ENCODE results near the gene HDGF.

HDGF gene

DNA sequence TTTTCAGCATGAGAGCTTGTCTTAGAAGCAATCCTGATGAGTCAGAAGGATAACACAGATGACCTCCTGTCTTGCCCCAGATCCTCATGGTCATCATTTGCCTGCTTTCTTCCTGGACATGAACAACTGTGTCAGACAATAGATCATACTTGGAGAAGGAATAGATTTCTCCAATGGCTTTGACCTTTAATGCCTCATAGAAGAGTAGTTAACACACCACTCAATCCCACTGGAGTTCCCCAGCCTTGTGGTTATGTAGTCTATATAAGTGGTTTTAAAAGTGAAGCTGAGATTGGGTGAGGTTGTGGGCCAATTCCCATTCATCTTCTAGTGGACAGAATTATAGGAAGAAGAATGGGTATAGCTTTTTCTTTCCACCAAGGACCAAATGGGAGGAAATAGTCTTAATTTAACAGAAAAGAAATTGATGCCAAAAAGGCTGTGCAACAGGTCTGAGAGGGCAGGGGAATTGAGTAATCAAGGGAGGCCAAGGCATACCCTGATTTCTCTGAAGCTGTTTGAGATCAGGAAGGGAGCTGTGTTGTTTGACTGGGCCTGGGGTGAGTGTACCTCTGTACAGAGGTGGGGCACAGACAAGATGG is 30.2 kb upstream of the HDGF start:
- Histone ChIP-seq H3K27ac (ENCODE audit: low read depth, low read length) (no peak overlapping the region), H3K9ac (ENCODE audit: low read depth, low read length) (no peak overlapping the region), H3K9me3 (ENCODE audit: insufficient read depth, low read depth, low read length) (no peaks in the 10 kb centered on the region), H3K4me1 (ENCODE audit: insufficient read depth, low read length) (no peaks in the 10 kb centered on the region), H3K36me3 (ENCODE audit: insufficient read depth, low read length) (peaks cover 48% of the 10 kb centered on the region), H3K27me3 (ENCODE audit: insufficient read depth, low read length) (no peaks in the 10 kb centered on the region), H3K4me3 (ENCODE audit: low read length) (no peak overlapping the region)

- Histone ChIP-seq H3K36me3 (ENCODE audit: insufficient read depth, low read length) (peaks cover 25% of the 10 kb centered on the region), H3K27ac (ENCODE audit: low read depth, low read length) (no peak overlapping the region), H3K9ac (ENCODE audit: low read depth, low read length) (no peak overlapping the region), H3K4me1 (ENCODE audit: insufficient read depth, low read length) (no peaks in the 10 kb centered on the region), H3K4me3 (ENCODE audit: low read length) (no peak overlapping the region), H3K27me3 (ENCODE audit: insufficient read depth, low read length) (no peaks in the 10 kb centered on the region), H3K9me3 (ENCODE audit: insufficient read depth, low read depth, low read length) (no peaks in the 10 kb centered on the region)
- 76% methylated on average over 1 of the region's 1 CpG for WGBS
These were observed 26.1 kb upstream of the HDGF start for GRCh38 chr1:156777573-156777972.

GRCh38 chr1:156776942-156777341 is 25.5 kb upstream of the HDGF start:
- H3K9me3 ChIP-seq (ENCODE audit: insufficient read depth, low read depth, low read length), result no peaks in the 10 kb centered on the region
- H3K27me3 ChIP-seq (ENCODE audit: insufficient read depth, low read length), result no peaks in the 10 kb centered on the region
- H3K9ac ChIP-seq (ENCODE audit: low read depth, low read length), result no peak overlapping the region
- WGBS, result 84% methylated on average over 4 of the region's 4 CpGs
- H3K4me1 ChIP-seq (ENCODE audit: insufficient read depth, low read length), result no peaks in the 10 kb centered on the region
- H3K36me3 ChIP-seq (ENCODE audit: insufficient read depth, low read length), result peaks cover 25% of the 10 kb centered on the region
- no peak overlapping the region for H3K27ac ChIP-seq (ENCODE audit: low read depth, low read length)
- H3K4me3 ChIP-seq (ENCODE audit: low read length), result no peak overlapping the region

GRCh38 chr1:156775799-156776198 is 24.3 kb upstream of the HDGF start:
- H3K4me1 ChIP-seq (ENCODE audit: insufficient read depth, low read length), result no peaks in the 10 kb centered on the region
- H3K9me3 ChIP-seq (ENCODE audit: insufficient read depth, low read depth, low read length), result no peaks in the 10 kb centered on the region
- H3K27me3 ChIP-seq (ENCODE audit: insufficient read depth, low read length), result no peaks in the 10 kb centered on the region
- H3K27ac ChIP-seq (ENCODE audit: low read depth, low read length), result no peak overlapping the region
- 90% methylated on average over 4 of the region's 5 CpGs for WGBS
- H3K36me3 ChIP-seq (ENCODE audit: insufficient read depth, low read length), result peaks cover 24% of the 10 kb centered on the region
- no peak overlapping the region for H3K4me3 ChIP-seq (ENCODE audit: low read length)
- no peak overlapping the region for H3K9ac ChIP-seq (ENCODE audit: low read depth, low read length)

DNA sequence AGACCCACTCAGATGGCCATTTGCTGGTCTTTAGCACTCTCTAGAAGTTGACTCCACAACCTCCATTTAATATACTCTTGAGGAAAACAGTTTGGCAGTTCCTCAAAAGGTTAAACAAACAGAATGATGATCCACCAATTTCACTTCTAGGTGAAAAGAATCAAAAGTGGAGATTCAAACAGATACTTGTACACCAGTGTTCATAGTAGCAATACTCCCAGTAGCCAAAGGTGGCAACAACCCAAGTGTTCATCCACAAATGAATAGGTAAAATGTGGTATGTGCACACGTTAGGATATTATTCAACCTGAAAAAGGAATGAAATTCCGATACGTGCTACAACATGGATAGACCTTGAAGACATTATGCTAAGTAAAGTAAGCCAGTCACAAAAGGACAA is 22.1 kb upstream of the HDGF start:
- H3K9ac ChIP-seq (ENCODE audit: low read depth, low read length), result no peak overlapping the region
- 96% methylated on average over 3 of the region's 3 CpGs for WGBS
- H3K4me3 ChIP-seq (ENCODE audit: low read length), result no peak overlapping the region
- no peaks in the 10 kb centered on the region for H3K27me3 ChIP-seq (ENCODE audit: insufficient read depth, low read length)
- peaks cover 7% of the 10 kb centered on the region for H3K4me1 ChIP-seq (ENCODE audit: insufficient read depth, low read length)
- no peaks in the 10 kb centered on the region for H3K9me3 ChIP-seq (ENCODE audit: insufficient read depth, low read depth, low read length)
- H3K36me3 ChIP-seq (ENCODE audit: insufficient read depth, low read length), result peaks cover 34% of the 10 kb centered on the region
- H3K27ac ChIP-seq (ENCODE audit: low read depth, low read length), result no peak overlapping the region

DNA sequence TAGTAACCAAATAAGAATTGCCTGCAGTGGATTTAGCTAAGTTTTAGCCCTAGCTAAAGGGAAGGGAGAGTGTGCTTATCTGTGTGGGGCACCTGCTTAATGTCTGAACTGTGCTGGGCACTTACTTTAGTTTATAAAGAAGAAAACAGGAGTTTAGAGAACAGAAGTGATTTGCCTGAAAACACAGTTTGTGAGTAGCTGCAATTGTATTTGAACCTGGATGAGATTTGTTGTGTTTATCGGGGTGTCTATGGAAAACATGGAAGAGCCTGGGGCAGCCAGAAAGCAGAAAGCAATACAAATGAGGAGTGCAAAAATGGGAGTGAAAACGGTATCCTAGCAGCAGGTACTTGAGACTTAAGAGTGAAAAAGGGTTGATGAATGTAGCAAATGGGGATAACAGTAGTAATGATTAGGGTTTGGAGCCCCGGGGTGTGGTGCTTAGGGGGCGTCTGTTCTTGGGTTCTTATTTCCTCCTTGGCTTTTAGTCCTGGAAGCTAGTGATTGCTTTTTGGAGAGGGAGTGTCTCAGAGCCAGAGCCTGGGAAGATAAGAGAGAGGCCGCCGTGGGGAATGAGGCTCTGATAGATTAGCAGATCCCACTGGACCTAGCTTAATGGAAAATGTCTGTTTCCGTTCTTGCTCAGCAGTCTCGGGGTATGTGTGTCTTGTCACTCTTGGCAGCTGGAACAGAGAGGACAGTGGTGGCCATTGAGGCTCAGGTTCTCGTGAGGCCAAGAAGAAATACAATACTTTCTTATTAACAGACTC is 21.4 kb upstream of the HDGF start:
- no peak overlapping the region for H3K27ac ChIP-seq (ENCODE audit: low read depth, low read length)
- peaks cover 10% of the 10 kb centered on the region for H3K4me1 ChIP-seq (ENCODE audit: insufficient read depth, low read length)
- H3K4me3 ChIP-seq (ENCODE audit: low read length), result no peak overlapping the region
- H3K27me3 ChIP-seq (ENCODE audit: insufficient read depth, low read length), result no peaks in the 10 kb centered on the region
- H3K9me3 ChIP-seq (ENCODE audit: insufficient read depth, low read depth, low read length), result no peaks in the 10 kb centered on the region
- H3K36me3 ChIP-seq (ENCODE audit: insufficient read depth, low read length), result peaks cover 32% of the 10 kb centered on the region
- no peak overlapping the region for H3K9ac ChIP-seq (ENCODE audit: low read depth, low read length)
- 79% methylated on average over 9 of the region's 9 CpGs for whole genome bisulfite sequencing

DNA sequence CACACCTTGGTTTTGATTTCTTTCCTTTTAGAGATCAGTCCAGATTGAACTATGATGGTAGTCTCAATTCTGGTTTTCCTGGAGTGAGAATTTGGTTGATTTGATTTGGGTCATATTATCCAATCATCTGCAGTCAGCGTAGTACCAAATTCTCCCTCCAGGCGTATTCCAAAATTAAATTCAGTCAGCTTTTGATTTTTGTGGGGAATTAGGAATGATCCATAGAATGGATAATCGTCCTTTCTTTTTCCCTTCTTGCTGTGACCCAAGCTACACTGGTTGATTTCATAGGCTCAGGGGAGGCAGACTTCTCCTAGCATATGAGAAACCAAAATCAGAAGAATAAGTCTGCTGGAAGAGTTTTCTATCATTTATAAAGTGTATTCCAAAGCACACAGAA is 20.7 kb upstream of the HDGF start:
- Histone ChIP-seq H3K9ac (ENCODE audit: low read depth, low read length) (no peak overlapping the region), H3K36me3 (ENCODE audit: insufficient read depth, low read length) (peaks cover 32% of the 10 kb centered on the region), H3K9me3 (ENCODE audit: insufficient read depth, low read depth, low read length) (no peaks in the 10 kb centered on the region), H3K27me3 (ENCODE audit: insufficient read depth, low read length) (no peaks in the 10 kb centered on the region), H3K4me3 (ENCODE audit: low read length) (no peak overlapping the region), H3K4me1 (ENCODE audit: insufficient read depth, low read length) (peaks cover 10% of the 10 kb centered on the region), H3K27ac (ENCODE audit: low read depth, low read length) (no peak overlapping the region)
- WGBS, result 93% methylated on average over 3 of the region's 3 CpGs

GRCh38 chr1:156768610-156769295 is 17.3 kb upstream of the HDGF start:
- H3K27me3 ChIP-seq (ENCODE audit: insufficient read depth, low read length), result no peaks in the 10 kb centered on the region
- WGBS, result 51% methylated on average over 8 of the region's 8 CpGs

DNA sequence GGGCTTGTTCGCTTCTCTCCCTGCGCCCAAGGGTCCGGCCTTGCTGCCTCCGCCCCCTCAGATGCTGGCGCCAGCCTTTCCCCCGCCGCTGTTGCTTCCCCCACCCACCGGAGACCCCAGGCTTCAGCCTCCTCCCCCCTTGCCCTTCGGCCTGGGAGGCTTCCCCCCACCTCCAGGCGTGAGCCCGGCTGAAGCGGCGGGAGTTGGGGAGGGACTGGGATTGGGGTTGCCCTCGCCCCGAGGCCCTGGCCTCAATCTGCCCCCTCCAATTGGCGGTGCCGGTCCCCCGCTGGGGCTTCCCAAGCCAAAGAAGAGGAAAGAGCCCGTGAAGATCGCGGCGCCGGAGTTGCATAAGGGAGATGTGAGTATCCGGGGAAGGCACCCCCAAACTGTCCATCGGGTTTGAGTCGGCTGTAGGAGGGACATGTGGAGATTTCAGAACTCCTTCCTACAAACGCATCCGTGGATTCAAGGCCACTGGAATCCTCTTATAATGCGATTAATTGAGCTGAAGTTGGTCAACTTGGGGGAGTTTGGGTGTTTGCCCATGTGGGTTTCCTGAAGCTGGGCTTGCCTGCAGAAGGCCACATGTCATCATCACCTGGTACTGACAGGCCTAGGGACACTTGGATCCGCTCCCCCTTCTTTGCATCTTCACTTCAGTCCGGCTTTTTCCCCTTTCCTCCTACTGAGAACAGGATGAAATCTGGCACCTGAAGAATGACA is 16.6 kb upstream of the HDGF start:
- Histone ChIP-seq H3K27ac (ENCODE audit: low read depth, low read length) (peak overlapping the region; percentile 84), H3K27me3 (ENCODE audit: insufficient read depth, low read length) (no peaks in the 10 kb centered on the region), H3K4me3 (ENCODE audit: low read length) (peak overlapping the region; percentile 84), H3K9ac (ENCODE audit: low read depth, low read length) (peak overlapping the region; percentile 90), H3K36me3 (ENCODE audit: insufficient read depth, low read length) (peaks cover 26% of the 10 kb centered on the region), H3K9me3 (ENCODE audit: insufficient read depth, low read depth, low read length) (no peaks in the 10 kb centered on the region), H3K4me1 (ENCODE audit: insufficient read depth, low read length) (peaks cover 16% of the 10 kb centered on the region)
- 1% methylated on average over 26 of the region's 31 CpGs for WGBS

More at GRCh38 chr1:156768610-156769295, 17.3 kb upstream of the HDGF start:
- Histone ChIP-seq H3K9ac (ENCODE audit: low read depth, low read length) (peak overlapping the region; percentile 90), H3K36me3 (ENCODE audit: insufficient read depth, low read length) (peaks cover 31% of the 10 kb centered on the region), H3K9me3 (ENCODE audit: insufficient read depth, low read depth, low read length) (no peaks in the 10 kb centered on the region), H3K27ac (ENCODE audit: low read depth, low read length) (no peak overlapping the region), H3K4me3 (ENCODE audit: low read length) (peak overlapping the region; percentile 84), H3K4me1 (ENCODE audit: insufficient read depth, low read length) (peaks cover 16% of the 10 kb centered on the region)

DNA sequence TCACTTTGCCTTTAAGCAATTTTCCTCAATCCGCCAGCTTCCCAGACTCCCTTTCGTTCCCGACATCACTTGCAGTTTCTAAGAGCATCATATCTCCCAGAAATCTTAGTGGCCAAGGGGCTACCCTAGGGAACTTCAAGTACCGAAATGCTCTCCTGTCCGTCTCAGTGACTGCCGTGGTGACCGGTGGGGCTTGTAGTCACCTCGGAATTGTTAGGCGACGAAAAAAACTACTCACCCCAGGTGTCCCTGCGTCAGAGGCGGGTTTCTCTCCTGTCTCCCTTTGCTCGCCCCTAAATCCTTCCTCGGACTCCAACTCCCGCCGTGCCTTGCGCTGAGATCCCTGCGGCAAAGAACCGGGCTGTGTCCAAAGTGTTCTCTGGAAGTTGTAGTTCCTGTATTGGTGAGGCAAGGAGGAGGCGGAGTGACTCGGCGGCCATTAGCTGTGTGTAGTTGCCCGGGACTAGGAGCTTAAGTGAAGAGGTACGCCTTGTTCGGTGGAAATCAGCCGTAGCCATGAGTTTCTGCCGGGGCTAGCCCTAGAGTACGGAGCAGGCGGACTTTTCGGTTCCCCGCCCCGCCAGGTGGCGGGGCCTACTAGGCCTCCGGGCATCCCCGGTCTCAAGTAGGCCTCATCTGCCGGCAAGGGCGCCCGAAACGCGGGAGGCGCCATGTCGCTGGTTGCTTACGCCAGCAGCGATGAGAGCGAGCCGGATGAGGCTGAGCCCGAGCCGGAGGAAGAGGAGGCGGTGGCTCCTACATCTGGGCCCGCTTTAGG is 15.8 kb upstream of the HDGF start, which contains the start of gene PRCC:
Gene PRCC (plus strand): TSS at position 435 of the 778 bp plus-strand sequence. CDS start 237 bp downstream, at position 672.
- Histone ChIP-seq H3K27ac (ENCODE audit: low read depth, low read length) (peak within 1 kb of the TSS; percentile 84), H3K9me3 (ENCODE audit: insufficient read depth, low read depth, low read length) (no peaks in the 10 kb centered on the region), H3K4me1 (ENCODE audit: insufficient read depth, low read length) (peaks cover 16% of the 10 kb centered on the region), H3K36me3 (ENCODE audit: insufficient read depth, low read length) (peaks cover 23% of the 10 kb centered on the region), H3K4me3 (ENCODE audit: low read length) (peak within 1 kb of the TSS; percentile 84), H3K27me3 (ENCODE audit: insufficient read depth, low read length) (no peaks in the 10 kb centered on the region), H3K9ac (ENCODE audit: low read depth, low read length) (peak within 1 kb of the TSS; percentile 90)
- WGBS, result under 1% methylated on average over 50 of the region's 50 CpGs

All from HUES64 (cell line).